HG02571 (cell line): Measurements from ENCODE around the gene DHFR.

Source experiments
- ATAC-seq: cut with Tn5 transposase; IDR thresholded peaks from one replicate; pipeline ENCODE4 v1.9.1; 2021; ENCODE audit warnings: mild to moderate bottlenecking, moderate library complexity; ENCODE audit not compliant: unreplicated experiment

Gene DHFR

GRCh38 chr5:80655231-80655774 lies 520 bp upstream of the DHFR start:
- ATAC-seq = no peak

GRCh38 chr5:80654054-80654390 lies 761 bp downstream of the DHFR start:
- no peak for ATAC-seq

- no peak for ATAC-seq
Measured at GRCh38 chr5:80653502-80653901, 1.3 kb downstream of the DHFR start.

- no peak for ATAC-seq
Measured at GRCh38 chr5:80646926-80647325, 7.9 kb downstream of the DHFR start.

GRCh38 chr5:80644900-80645299 lies 9.9 kb downstream of the DHFR start:
- no peak for ATAC-seq

GRCh38 chr5:80641353-80641752 lies 13.4 kb downstream of the DHFR start:
- ATAC-seq = no peak

- ATAC-seq = no peak
Measured at GRCh38 chr5:80634193-80634592, 20.6 kb downstream of the DHFR start.

GRCh38 chr5:80632700-80633099 lies 22.1 kb downstream of the DHFR start:
- no peak for ATAC-seq

GRCh38 chr5:80631278-80632259 lies 23.2 kb downstream of the DHFR start:
- ATAC-seq = no peak

GRCh38 chr5:80629281-80629680 lies 25.5 kb downstream of the DHFR start:
- ATAC-seq = no peak

- ATAC-seq = no peak
Measured at GRCh38 chr5:80625230-80625629, 29.6 kb downstream of the DHFR start.

- no peak for ATAC-seq
Measured at GRCh38 chr5:80623999-80624398, 30.8 kb downstream of the DHFR start.

GRCh38 chr5:80622756-80623155 lies 32.0 kb downstream of the DHFR start:
- no peak for ATAC-seq

GRCh38 chr5:80620211-80620610 lies 34.6 kb downstream of the DHFR start:
- no peak for ATAC-seq

- ATAC-seq = no peak
Measured at GRCh38 chr5:80619086-80619485, 35.7 kb downstream of the DHFR start.

- no peak for ATAC-seq
Measured at GRCh38 chr5:80618438-80618837, 36.3 kb downstream of the DHFR start.

GRCh38 chr5:80615266-80615914 lies 39.4 kb downstream of the DHFR start:
- no peak for ATAC-seq

- no peak for ATAC-seq
Measured at GRCh38 chr5:80609692-80610091, 45.1 kb downstream of the DHFR start.

GRCh38 chr5:80608731-80609130 lies 46.1 kb downstream of the DHFR start:
- ATAC-seq = no peak

- no peak for ATAC-seq
Measured at GRCh38 chr5:80607832-80608231, 47.0 kb downstream of the DHFR start.

GRCh38 chr5:80607343-80607742 lies 47.4 kb downstream of the DHFR start:
- no peak for ATAC-seq
